HepG2 (cell line): ENCODE measurements around the gene ZCCHC12. TPM values are rescaled to one million over a fixed set of nuclear protein-coding genes. Genes with fewer than 3 reads are reported as not detected.

Source experiments
- AKAP8 ChIP-seq: sonication (generic); formaldehyde crosslinking; IDR thresholded peaks from 2 replicates; pipeline ENCODE4 v1.5.1; 2020; ENCODE audit warnings: mild to moderate bottlenecking, missing genetic modification reagents
- ATF4 ChIP-seq, 2 experiments: fragments of 450-650 bp in 1 of 2; sonication (generic) in 1 of 2; formaldehyde crosslinking; IDR thresholded peaks; 2 replicates each; pipeline versions ENCODE4 v1.5.0 to v1.8.0; 2020 to 2022; ENCODE audit warnings: mild to moderate bottlenecking in 1 of 2, missing genetic modification reagents in 1 of 2
- CAMTA2 ChIP-seq: sonication (generic); formaldehyde crosslinking; IDR thresholded peaks from 2 replicates; pipeline ENCODE4 v1.4.0; 2020; ENCODE audit warnings: mild to moderate bottlenecking, missing genetic modification reagents, borderline replicate concordance
- DDIT3 ChIP-seq: sonication (generic); formaldehyde crosslinking; IDR thresholded peaks from 2 replicates; pipeline ENCODE4 v1.4.0; 2020; ENCODE audit warnings: mild to moderate bottlenecking, missing genetic modification reagents
- FOXP4 ChIP-seq: sonication (generic); formaldehyde crosslinking; IDR thresholded peaks from 2 replicates; pipeline ENCODE4 v1.4.0; 2020; ENCODE audit warnings: missing genetic modification reagents
- HOXA7 ChIP-seq: sonication (generic); formaldehyde crosslinking; IDR thresholded peaks from 2 replicates; pipeline ENCODE4 v1.8.1; 2022; ENCODE audit warnings: mild to moderate bottlenecking, missing genetic modification reagents, moderate library complexity
- MIXL1 ChIP-seq: IDR thresholded peaks from 2 replicates; pipeline ENCODE4 v1.6.1; 2016
- MYNN ChIP-seq: sonication (generic); formaldehyde crosslinking; IDR thresholded peaks from 2 replicates; pipeline ENCODE4 v1.4.0; 2020; ENCODE audit warnings: mild to moderate bottlenecking, low read depth, missing genetic modification reagents
- NCOA2 ChIP-seq: sonication (generic); formaldehyde crosslinking; IDR thresholded peaks from 2 replicates; pipeline ENCODE4 v1.8.0; 2022; ENCODE audit warnings: inconsistent platforms
- RBM22 ChIP-seq: fragments of 200-400 bp; formaldehyde crosslinking; optimal IDR thresholded peaks from 2 replicates; pipeline ENCODE3; 2017; ENCODE audit warnings: mild to moderate bottlenecking, low read length, moderate library complexity
- TEF ChIP-seq: sonication (generic); formaldehyde crosslinking; IDR thresholded peaks from 2 replicates; pipeline ENCODE4 v1.5.0; 2020; ENCODE audit warnings: missing genetic modification reagents
- ZNF12 ChIP-seq: sonication (generic); formaldehyde crosslinking; IDR thresholded peaks from 2 replicates; pipeline ENCODE4 v1.5.0; 2020; ENCODE audit warnings: missing genetic modification reagents
- ZNF143 ChIP-seq: sonication (generic); formaldehyde crosslinking; IDR thresholded peaks from 2 replicates; pipeline ENCODE4 v1.4.0; 2020; ENCODE audit warnings: missing genetic modification reagents
- ZNF552 ChIP-seq: sonication (generic); formaldehyde crosslinking; IDR thresholded peaks from 2 replicates; pipeline ENCODE4 v1.9.0; 2022; ENCODE audit warnings: missing genetic modification reagents, mild to moderate bottlenecking, borderline replicate concordance
- ZNF652 ChIP-seq: IDR thresholded peaks from 2 replicates; pipeline ENCODE4 v1.6.1; 2016; ENCODE audit warnings: low read depth, borderline replicate concordance
- ZNF687 ChIP-seq: sonication (generic); formaldehyde crosslinking; IDR thresholded peaks from 2 replicates; pipeline ENCODE4 v1.5.1; 2020; ENCODE audit warnings: mild to moderate bottlenecking, missing genetic modification reagents, moderate library complexity
- ZNF75D ChIP-seq: sonication (generic); formaldehyde crosslinking; IDR thresholded peaks from 2 replicates; pipeline ENCODE4 v1.8.1; 2023; ENCODE audit warnings: missing genetic modification reagents, mild to moderate bottlenecking, borderline replicate concordance
- ZSCAN31 ChIP-seq: sonication (generic); formaldehyde crosslinking; IDR thresholded peaks from 2 replicates; pipeline ENCODE4 v1.5.0; 2020; ENCODE audit warnings: low read depth, mild to moderate bottlenecking, missing genetic modification reagents
- ZSCAN5A ChIP-seq: sonication (generic); formaldehyde crosslinking; IDR thresholded peaks from 2 replicates; pipeline ENCODE4 v1.8.0; 2022; ENCODE audit warnings: mild to moderate bottlenecking, missing genetic modification reagents, borderline replicate concordance
- polyA plus RNA-seq, 8 experiments: library from polyadenylated mRNA; depleted of rRNA in 3 of 8; stranded (reverse) in 7 of 8; unstranded in 1 of 8; fragments of >200 nt; fragmentation: Illumina TruSeq in 4 of 8; extraction: Trizol in 4 of 8; gene quantifications; 2 replicates each; pipeline versions ENCODE4 v1.2.1 to v1.2.3, GENCODE V29; 2011 to 2016; ENCODE audit warnings: low read depth in 4 of 8, missing spikeins in 1 of 8, mixed read lengths in 1 of 8; ENCODE audit not compliant: insufficient read depth in 1 of 8
- total RNA-seq, 5 experiments: library from RNA; depleted of rRNA; stranded (reverse); fragments of >200 nt; fragmentation: Illumina TruSeq; extraction: Trizol; gene quantifications; 2 replicates each; pipeline ENCODE4 v1.2.3, GENCODE V29; 2016; ENCODE audit warnings: low read depth in 1 of 5

ZCCHC12 gene
- total and polyA plus RNA-seq, 2 of the 13 experiments (the other 11 are each of a cell fraction or from before 2014, with no cell fraction given): 0.05 to 0.20 TPM

- TF ChIP-seq CAMTA2 (CRISPR knock-in tag) (no peak), ZNF75D (CRISPR knock-in tag) (no peak), FOXP4 (CRISPR knock-in tag) (peak; percentile 54), TEF (CRISPR knock-in tag) (no peak), AKAP8 (CRISPR knock-in tag) (no peak), ZSCAN31 (no peak), ZSCAN5A (CRISPR knock-in tag) (no peak), MIXL1 (CRISPR knock-in tag) (no peak), ZNF12 (CRISPR knock-in tag) (no peak), ATF4 (CRISPR knock-in tag; IDR thresholded peaks at IDR 0.05) (no peak), ZNF143 (CRISPR knock-in tag) (no peak), NCOA2 (no peak), ZNF552 (CRISPR knock-in tag) (no peak), HOXA7 (CRISPR knock-in tag) (no peak), DDIT3 (CRISPR knock-in tag) (no peak), MYNN (no peak), ZNF652 (CRISPR knock-in tag) (no peak), ZNF687 (CRISPR knock-in tag) (peak; percentile 95), RBM22 (no peak)
These were observed 15.8 kb downstream of the ZCCHC12 start (continued) for GRCh38 chrX:118839334-118839958.
